Panc1 (cell line): ENCODE results near the gene BMP8B. TPM values are rescaled to one million over a fixed set of nuclear protein-coding genes. Genes with fewer than 3 reads are reported as not detected.

Experiments used
- ATAC-seq: fragments of 200-7000 bp; cut with Tn5 transposase; 2 replicates; pipeline ENCODE4 v1.9.1; 2020; ENCODE audit warnings: mild to moderate bottlenecking, moderate library complexity
- BruUV-seq: library from RNA; stranded (reverse); fragments of 400-500 nt; replicated peaks from 2 replicates; lab custom pipeline; 2021; lab: Mats Ljungman, UMichigan
- CTCF ChIA-PET: fragments of 300-600 bp; sonication (Branson Sonifier 250); formaldehyde crosslinking; loops from one replicate; lab custom pipeline; 2022; ENCODE audit warnings: antibody characterized with exemption; lab: Charles Lee
- POLR2A ChIA-PET: fragments of 300-600 bp; sonication (Branson Sonifier 250); formaldehyde crosslinking; loops from one replicate; lab custom pipeline; 2022; ENCODE audit warnings: antibody characterized with exemption; lab: Charles Lee
- DNase-seq: peaks from one replicate; pipeline ENCODE4 v3.0.0-alpha.2; 2010; ENCODE audit warnings: low read depth, low spot score
- H3K27ac ChIP-seq: 2 replicates; pipeline ENCODE4 v1.5.1; 2011; ENCODE audit warnings: mild to moderate bottlenecking, low read length, inconsistent platforms
- H3K27me3 ChIP-seq: fragments of 200-500 bp; sonication (Bioruptor generic); 2 replicates; pipeline ENCODE4 v1.6.0; 2014; ENCODE audit warnings: low read length, inconsistent platforms; ENCODE audit not compliant: control insufficient read depth, insufficient read depth
- H3K36me3 ChIP-seq: fragments of 200-500 bp; sonication (Bioruptor generic); 2 replicates; pipeline ENCODE4 v1.5.1; 2014; ENCODE audit warnings: inconsistent platforms, mild to moderate bottlenecking, low read length, moderate library complexity; ENCODE audit not compliant: control insufficient read depth, insufficient read depth
- H3K4me1 ChIP-seq: 2 replicates; pipeline ENCODE4 v1.5.1; 2011; ENCODE audit warnings: inconsistent platforms, mild to moderate bottlenecking, low read length, moderate library complexity; ENCODE audit not compliant: control insufficient read depth, insufficient read depth
- H3K4me3 ChIP-seq, 2 experiments: 2 replicates each; pipeline ENCODE4 v1.5.1; 2011 to 2012; ENCODE audit warnings: low read depth in 2 of 2, low read length in 2 of 2, mild to moderate bottlenecking in 2 of 2, inconsistent platforms in 1 of 2, moderate library complexity in 1 of 2
- H3K9me3 ChIP-seq: fragments of 200-500 bp; sonication (Bioruptor generic); 2 replicates; pipeline ENCODE4 v1.5.1; 2014; ENCODE audit warnings: low read depth, mild to moderate bottlenecking, inconsistent platforms, low read length, moderate library complexity; ENCODE audit not compliant: control insufficient read depth, insufficient read depth
- CTCF ChIP-seq: fragments of 450-650 bp; IDR thresholded peaks from 2 replicates; pipeline ENCODE4 v1.5.1; 2017; ENCODE audit warnings: mild to moderate bottlenecking
- POLR2AphosphoS5 ChIP-seq: IDR thresholded peaks from 2 replicates; pipeline ENCODE4 v1.6.1; 2012; ENCODE audit warnings: mild to moderate bottlenecking, low read depth, low read length, moderate library complexity
- REST ChIP-seq, 2 experiments: IDR thresholded peaks; 2 replicates each; pipeline ENCODE4 v1.6.1; 2011 to 2012; ENCODE audit warnings: low read depth in 2 of 2, control low read depth in 1 of 2, low read length in 1 of 2, mild to moderate bottlenecking in 1 of 2, moderate library complexity in 1 of 2; ENCODE audit not compliant: insufficient read depth in 1 of 2
- SIN3A ChIP-seq: IDR thresholded peaks from 2 replicates; pipeline ENCODE4 v1.6.1; 2012; ENCODE audit warnings: low read depth, mild to moderate bottlenecking, low read length, moderate library complexity, borderline replicate concordance; ENCODE audit not compliant: insufficient read depth
- TCF7L2 ChIP-seq: IDR thresholded peaks from 2 replicates; pipeline ENCODE4 v1.6.1; 2011; ENCODE audit warnings: mild to moderate bottlenecking, low read depth, low read length, inconsistent platforms
- in situ Hi-C: cut with HindIII; loops from 2 replicates; pipeline ENCODE4 v1.10.0; 2016; ENCODE audit warnings: low sequenced_read_pairs, low pct_unique_long_range_greater_than_20kb
- intact Hi-C: fragments of 100-400 bp; cut with micrococcal nuclease; formaldehyde crosslinking; loops from one replicate; pipeline ENCODE4 v1.10.0; 2022; ENCODE audit not compliant: unreplicated experiment
- total RNA-seq: library from RNA; stranded (reverse); gene quantifications from one replicate; pipeline ENCODE4 v1.2.1, GENCODE V29; 2021; ENCODE audit not compliant: unreplicated experiment

The BMP8B gene
- total RNA-seq, 1 experiment from 2014 or later: 3.7 TPM

DNA sequence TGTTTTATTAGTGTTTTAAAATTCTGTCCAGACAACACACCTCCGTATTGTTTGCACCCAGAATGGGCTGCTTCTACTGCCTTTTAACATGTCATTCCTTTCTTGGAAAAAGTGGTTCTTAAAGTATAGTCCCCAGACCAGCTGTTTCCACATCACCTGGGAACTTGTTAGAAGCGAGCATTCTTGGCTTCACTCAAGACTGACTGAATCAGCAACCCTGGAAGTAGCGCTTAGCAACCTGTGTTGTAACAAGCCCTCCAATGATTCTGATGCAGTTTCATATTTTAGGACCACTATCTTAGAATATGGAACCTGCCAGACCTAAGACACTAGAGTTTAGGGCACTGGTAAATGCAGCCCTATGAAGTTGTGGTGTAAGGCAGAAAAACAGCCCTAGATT, 55.9 kb downstream of the BMP8B start:
- H3K27me3 ChIP-seq: peaks cover 2% of the 10 kb centered on the region; the same call in 1 of the 2 replicates
- in situ Hi-C loops: no loop called here
- ATAC-seq (peak; percentile 33), DNase-seq (no peak)
- BruUV-seq: no TSS peak
- CTCF ChIA-PET: no interaction called here
- H3K27ac ChIP-seq: no peak overlapping the region
- intact Hi-C loops: no loop called here
- no peak overlapping the region for H3K4me3 ChIP-seq
- no peaks in the 10 kb centered on the region for H3K36me3 ChIP-seq
- POLR2A ChIA-PET: no interaction called here
- no peak for TF ChIP-seq SIN3A
- TF ChIP-seq TCF7L2: no peak
- TF ChIP-seq POLR2AphosphoS5: no peak
- TF ChIP-seq REST (IDR thresholded peaks at IDR 0.05; ENCODE audit: insufficient read depth in 1 of 2, low read depth in 2 of 2, low read length in 1 of 2): no peak
- no peak for TF ChIP-seq CTCF
- H3K9me3 ChIP-seq: no peaks in the 10 kb centered on the region
- H3K4me1 ChIP-seq: no peaks in the 10 kb centered on the region

GRCh38 chr1:39729842-39730241, 58.8 kb downstream of the BMP8B start:
- Histone ChIP-seq H3K36me3 (no peaks in the 10 kb centered on the region), H3K9me3 (no peaks in the 10 kb centered on the region), H3K27me3 (peaks cover 8% of the 10 kb centered on the region), H3K4me3 (no peak overlapping the region), H3K4me1 (no peaks in the 10 kb centered on the region), H3K27ac (no peak overlapping the region)
- no peak for DNase-seq
- TF ChIP-seq TCF7L2: no peak
- in situ Hi-C loops (no loop called here), intact Hi-C loops (no loop called here)
- POLR2A ChIA-PET: no interaction called here
- CTCF ChIA-PET: no interaction called here
- BruUV-seq: no TSS peak
- no peak for ATAC-seq

DNA sequence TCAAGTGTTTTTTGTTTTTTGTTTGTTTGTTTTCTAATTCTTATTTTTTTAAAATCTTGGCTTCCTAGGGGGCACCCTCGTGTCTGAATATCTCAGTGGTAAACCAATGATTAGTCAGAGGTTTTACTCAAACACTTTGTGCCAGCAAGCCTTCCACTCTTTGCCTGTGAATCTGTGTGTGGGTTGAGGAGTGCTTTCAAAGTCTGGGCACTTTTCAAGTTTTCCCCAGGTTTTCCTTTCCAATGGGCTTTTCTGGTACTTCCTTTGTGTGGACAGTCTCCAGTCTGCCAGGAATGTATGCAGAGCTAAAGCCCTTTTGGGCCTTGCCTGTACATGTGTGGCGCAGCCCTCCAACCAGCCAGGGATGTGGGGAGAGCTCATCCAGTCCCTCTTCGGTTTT, 59.6 kb downstream of the BMP8B start:
- DNase-seq: no peak
- ATAC-seq: no peak
- in situ Hi-C loops (no loop called here), intact Hi-C loops (no loop called here)
- ChIA-PET POLR2A (no interaction called here), CTCF (no interaction called here)
- Histone ChIP-seq H3K27ac (no peak overlapping the region), H3K9me3 (no peaks in the 10 kb centered on the region), H3K4me1 (no peaks in the 10 kb centered on the region), H3K36me3 (no peaks in the 10 kb centered on the region), H3K4me3 (no peak overlapping the region), H3K27me3 (peaks cover 8% of the 10 kb centered on the region)
- BruUV-seq: no TSS peak
- TF ChIP-seq POLR2AphosphoS5: no peak
- no peak for TF ChIP-seq SIN3A
- no peak for TF ChIP-seq CTCF
- TF ChIP-seq TCF7L2: no peak
